NCI-H2227 (cell line): ENCODE data around the gene PTPN13.
"Not testable (repeated sequence)": the region's sequence is repeated elsewhere in the genome, so short reads cannot be mapped to it uniquely, and the experiment has no call there.

Experiments used
- DNase-seq: peaks from one replicate; lab custom pipeline; 2025; ENCODE audit not compliant: unreplicated experiment; lab: John Stamatoyannopoulos, UW

Gene PTPN13

DNA sequence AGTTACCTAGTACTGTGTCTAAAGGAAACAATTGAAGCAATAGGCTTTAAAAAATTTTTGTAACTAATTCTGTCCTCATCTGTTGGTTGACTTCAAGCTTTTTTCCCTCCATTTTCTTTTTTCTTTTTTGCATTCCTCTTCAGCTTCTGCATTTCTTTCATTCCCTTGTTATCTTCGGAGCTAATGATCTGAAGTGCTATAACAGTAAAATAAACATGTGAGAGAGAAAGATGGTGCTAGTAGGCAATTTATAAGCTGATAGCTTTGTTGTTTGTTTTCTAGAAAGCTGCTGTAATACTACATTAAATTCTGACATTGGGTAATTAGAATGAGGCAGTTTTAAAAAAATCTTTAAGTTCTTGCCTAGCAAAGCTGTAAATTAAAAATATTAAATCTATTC is 37.1 kb downstream of the PTPN13 start:
- no peak for DNase-seq

DNA sequence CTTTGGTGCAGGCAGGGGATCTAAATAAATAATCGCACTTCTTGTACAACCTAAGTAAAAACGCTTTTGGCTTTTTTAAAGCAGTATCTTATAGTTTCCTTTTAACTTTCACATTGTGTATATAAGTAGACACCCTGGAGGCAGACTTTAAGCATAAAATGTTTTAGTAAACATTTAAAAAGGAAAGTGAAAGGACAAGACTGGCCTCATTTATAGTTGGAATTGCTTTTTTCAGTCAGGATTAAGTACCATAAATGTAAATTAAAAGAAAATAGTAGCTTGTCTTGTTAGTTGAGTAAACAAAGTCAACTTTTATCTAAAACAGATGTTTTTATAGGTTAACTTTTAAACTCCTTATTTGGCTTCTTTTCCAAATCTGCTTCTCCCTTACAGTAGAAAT is 39.7 kb downstream of the PTPN13 start:
- DNase-seq: no peak

DNA sequence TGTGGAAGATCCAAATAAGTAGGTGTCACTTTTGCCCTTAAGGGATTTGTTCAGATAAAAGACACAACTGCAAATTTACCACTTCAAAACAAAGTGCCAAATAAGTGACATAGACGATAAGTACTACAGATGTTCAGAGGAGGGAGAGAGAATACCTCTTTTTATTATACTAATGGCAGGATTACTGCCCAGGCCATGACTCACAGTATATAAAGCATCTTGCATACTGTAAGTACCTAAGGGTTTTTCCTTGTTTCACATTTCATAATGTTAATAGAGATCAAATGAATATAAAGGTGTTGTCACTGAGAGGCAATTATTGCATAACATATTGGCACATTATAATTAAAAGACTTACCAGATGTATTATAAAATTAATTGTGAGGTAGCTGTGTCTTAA is 46.4 kb downstream of the PTPN13 start:
- no peak for DNase-seq

DNA sequence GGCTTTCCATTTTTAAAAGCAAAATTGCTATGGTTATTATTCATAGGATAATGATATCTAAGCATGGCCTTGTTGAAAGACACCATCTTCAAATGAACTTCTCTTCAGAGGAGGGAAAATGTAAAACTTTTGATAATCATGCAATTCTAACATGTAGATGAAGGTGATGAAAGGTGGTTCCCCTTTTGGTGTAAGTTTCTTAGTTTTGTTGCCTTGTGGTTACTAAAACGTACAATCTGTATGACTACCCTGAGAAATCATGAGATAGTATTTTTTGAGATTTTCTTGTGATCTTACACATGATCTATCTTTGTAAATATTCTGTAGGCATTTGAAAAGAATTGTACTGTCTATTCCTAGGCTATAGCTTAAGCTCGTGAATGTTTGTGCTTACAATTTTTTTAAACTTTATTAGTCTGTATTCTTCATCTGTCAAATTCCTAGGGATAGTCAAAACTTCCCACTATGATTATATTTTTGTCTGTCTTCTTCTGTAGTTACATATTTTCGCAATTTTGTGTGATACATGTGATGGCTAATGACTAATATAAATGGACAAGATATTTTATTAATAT is 47.5 kb downstream of the PTPN13 start:
- no peak for DNase-seq

DNA sequence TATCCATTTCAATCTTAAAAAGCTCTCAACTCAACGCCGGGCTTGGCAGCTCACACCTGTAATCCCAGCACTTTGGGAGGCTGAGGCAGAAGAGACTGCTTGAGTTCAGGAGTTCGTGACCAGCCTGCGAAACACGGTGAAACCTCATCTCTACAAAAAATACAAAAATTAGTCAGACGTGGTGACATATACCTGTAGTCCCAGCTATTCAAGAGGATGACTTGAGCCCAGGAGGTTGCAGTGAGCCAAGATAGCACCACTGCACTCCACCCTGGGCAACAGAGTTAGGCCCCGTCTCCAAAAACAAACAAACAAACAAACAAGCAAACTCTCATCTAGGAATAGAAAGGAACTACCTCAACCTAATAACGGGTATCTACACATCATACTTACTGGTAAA is 50.8 kb downstream of the PTPN13 start:
- no peak for DNase-seq

DNA sequence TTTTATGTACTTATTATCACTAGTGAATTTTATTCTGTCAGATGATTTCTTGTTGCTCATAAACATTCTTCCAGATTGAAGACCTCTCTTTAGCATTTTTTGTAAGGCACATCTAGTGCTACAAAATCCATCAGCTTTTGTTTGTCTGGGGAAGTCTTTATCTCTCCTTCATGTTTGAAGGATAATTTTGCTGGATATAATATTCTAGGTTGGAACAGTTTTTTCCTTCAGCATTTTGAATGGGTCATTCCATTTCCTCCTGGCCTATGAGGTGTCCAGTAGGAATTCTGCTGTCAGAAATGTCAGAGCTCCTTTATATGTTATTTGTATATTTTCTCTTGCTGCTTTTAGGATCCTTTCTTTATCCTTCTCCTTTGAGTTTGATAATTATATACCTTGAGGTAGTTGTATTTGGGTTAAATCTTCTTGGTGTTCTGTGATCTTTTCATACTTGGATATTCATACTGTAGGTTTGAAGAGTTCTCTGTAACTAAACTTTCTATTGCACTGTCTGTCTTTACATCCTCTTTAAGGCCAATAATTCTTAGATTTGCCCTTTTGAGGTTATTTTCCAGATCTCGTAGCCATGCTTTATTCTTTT is 58.3 kb downstream of the PTPN13 start:
- no peak for DNase-seq

DNA sequence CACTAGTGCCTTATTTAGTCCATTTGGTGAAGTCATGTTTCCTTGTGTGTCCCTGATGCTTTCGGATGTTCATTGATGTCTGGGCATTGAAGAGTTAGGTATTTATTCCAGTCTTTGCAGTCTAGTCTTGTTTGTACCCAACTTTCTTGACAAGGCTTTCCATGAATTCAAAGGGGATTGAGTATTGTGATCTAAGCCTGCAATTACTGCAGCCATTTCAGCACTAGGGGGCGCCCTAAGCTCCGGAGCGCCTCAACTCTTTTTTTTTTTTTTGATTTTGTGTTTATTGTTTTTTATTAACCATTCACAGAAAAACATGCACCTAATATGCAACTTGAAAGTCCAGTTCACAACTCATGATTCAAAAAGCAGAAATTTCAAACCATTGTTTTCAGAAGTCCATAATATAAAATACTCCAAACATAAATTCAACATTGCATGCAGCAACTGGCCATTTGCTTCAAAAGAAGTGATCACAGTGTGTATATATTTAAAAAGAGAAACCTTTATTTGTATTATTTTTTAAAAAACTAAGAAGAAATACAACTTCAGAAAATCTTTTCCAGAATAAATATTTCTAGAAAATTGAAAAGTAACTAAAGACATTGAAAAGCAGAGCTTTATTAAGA is 59.2 kb downstream of the PTPN13 start:
- DNase-seq: no peak

DNA sequence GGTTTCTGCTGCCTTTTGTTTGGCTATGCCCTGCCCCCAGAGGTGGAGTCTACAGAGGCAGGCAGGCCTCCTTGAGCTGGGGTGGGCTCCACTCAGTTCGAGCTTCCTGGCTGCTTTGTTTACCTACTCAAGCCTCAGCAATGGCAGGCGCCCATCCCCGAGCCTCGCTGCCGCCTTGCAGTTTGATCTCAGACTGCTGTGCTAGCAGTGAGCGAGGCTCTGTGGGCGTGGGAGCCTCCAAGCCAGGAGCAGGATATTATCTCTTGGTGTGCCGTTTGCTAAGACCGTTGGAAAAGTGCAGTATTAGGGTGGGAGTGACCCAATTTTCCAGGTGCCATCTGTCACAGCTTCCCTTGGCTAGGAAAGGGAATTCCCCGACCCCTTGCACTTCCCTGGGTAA is 62.7 kb downstream of the PTPN13 start:
- not testable (repeated sequence) for DNase-seq

DNA sequence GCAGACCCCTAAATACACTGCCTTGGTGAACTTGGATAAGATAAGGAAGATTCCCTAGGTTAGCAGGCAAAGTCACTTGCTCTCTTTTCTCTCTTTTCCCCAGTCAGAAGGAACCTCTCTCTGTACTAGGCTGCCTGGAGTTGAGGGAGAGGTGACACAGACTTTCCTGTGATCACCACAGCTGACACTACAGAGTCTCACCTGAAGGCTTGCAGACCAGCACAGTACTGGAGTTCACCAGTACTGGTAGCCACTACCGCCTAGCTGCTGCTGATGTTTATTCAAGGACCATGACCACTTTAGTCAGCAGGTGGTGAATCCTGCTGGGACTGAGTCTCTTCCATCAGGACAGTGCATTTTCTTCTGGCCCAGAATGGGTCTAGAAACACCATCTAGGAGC is 63.3 kb downstream of the PTPN13 start:
- no peak for DNase-seq

DNA sequence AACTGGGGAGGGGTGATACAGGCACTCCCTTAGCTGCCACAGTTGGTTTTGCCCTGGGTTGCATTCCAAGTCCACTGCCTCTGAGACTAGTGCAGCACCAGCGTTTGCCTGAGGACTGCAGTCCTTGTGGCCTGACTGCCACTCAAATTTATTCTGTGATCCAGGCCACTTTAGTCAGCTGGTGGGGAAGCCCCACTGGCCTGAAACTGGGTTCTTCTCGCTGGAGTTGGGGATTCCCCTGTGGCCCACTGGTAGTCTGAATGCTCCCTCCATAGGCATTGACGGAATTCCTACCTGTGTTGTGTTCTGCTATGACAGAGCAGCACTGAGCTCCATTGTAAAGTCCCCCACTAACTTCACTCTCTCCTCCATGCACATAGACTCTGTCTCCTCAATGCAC is 63.8 kb downstream of the PTPN13 start:
- no peak for DNase-seq

DNA sequence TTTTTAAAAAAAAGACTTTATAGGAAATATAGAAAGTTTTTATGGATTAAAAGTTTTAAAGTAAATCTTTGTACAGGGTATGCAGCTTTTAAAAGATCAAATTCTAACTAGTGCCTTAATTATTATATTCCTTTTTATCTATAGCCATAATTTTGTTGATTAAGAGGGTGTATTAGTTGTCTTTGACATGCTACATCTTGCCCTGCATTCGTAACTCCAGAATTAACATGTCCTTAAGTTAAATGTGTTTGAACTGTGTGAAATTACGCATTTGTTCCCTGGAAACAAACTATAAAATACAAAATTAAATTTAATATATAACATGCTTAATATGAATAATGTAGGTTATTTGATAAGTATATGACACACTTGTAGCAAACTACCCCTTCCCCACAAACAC is 66.3 kb downstream of the PTPN13 start:
- DNase-seq: no peak

DNA sequence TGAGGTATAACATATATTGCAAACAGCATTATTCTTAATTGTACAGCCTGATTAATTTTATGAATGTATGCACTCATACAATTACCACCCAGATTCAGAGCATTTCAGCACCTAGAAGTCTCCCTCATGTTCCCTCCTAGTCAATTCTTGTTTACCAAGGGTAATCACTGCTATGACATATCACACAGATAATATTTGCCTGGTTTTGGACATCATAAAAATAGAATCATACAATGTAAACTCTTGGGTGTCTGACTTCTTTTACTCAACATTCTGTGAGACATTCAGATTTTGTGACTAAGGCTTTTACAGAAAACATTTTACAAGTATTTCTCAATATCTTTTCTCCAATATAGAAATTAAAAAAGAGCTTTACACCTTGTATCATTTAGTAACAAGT is 66.9 kb downstream of the PTPN13 start:
- DNase-seq: no peak

DNA sequence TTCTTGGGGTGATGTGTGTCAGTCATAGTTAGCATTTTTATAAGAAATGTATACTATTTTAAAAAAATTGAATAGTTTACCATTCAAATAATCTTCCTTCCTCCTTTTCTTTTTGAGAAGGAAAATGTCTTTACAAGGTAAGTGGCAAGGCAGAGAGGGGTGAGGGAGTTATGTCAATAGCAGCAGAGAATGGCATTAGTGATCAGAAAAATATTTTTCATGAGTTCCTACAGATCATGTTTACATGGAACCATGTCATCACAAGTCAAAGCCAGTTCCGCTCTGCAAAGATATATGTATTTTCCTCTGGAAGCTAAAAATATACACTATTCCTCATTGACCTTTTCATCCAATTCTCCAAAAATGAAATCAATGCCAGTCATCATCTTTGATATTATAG is 67.3 kb downstream of the PTPN13 start:
- DNase-seq: no peak

DNA sequence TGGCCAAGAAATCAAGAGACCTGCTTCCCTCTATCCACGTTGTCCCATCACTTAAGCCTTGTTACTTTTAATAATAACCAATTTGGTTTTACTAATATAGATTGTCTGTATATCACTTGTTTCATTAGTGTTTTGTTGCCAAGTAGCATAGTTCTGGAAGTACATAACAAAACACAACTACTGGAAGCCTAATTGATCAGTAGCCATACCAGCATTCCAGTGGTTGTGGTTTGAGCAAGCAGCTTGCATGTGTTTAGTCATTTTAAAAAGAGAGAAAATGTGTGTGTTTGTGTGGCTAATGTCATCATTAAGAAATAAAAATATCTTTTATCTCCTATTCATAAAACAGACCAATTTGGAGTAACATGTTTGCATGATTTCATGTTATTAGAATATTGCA is 70.8 kb downstream of the PTPN13 start:
- no peak for DNase-seq

DNA sequence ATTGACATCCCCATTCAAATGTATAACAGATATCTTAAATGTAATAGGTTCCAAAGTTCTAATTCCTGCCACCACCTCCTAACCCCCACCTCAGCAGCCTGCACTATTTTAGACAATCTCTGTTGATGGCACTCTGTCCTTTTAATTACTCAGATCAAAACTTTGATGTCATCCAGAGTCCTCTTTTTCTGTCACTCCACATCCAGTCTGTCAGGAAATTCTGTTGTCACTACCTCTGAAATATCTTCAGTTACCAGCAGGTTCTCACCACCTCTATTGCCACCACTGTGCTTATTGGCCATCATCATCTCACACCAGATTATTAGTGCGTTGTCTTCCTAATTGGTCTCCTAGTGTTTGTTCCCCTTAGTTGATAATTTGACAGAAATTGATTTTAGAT is 76.2 kb downstream of the PTPN13 start:
- no peak for DNase-seq

DNA sequence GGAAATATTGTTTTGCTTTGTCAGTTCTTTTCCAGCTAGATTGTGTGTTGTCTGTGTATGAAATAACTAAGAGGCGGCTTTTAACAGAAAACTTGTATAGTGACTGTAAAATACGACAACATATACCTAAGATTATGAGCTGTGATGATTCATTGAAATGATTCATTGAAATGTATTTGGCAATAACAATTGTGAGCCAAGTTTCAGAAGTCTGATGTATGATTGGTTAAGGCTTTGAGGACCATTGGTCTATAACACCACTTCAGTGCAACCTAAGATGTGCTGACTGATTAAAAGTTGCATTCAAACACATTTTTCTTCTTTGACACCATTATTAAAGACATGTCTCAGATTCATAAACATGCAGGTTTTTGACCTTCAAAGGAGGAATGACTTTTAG is 76.6 kb downstream of the PTPN13 start:
- no peak for DNase-seq

DNA sequence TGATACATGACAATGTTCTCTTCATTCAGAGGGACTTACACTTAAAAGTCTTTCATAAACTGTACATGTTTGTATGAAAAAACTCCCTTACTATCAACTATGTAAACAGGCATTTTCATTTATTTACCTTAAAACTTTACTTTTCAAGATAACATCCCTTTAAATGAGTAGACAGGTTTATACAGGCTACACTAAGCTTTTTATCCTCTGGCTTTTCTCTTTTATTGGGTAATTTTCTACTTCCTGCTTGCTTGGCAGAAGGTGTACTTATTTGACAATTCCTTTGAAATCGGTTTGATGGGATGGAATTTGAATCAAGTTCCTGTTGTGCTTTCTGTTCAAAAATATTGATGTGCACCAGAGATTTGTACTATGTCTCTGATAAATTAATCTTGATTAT is 81.4 kb downstream of the PTPN13 start:
- DNase-seq: no peak

DNA sequence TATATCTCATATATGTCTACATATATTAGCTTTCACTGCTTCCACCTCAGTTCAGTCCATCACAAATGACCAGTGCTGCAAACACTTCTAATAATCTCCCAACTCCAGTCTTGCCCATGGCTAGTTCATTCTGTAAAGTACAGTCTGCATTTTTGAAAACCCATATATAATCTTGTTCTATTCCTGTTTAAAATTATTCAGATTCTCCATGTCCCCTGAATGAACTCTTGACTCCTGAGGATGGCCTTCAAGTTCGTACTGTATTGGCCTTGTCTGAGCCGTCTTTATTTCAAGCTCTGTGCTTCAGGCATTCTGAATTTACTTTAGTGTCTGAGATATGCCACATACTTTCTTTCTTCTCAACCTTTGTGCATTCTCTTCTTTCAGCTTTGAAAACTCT is 84.7 kb downstream of the PTPN13 start:
- DNase-seq: no peak

DNA sequence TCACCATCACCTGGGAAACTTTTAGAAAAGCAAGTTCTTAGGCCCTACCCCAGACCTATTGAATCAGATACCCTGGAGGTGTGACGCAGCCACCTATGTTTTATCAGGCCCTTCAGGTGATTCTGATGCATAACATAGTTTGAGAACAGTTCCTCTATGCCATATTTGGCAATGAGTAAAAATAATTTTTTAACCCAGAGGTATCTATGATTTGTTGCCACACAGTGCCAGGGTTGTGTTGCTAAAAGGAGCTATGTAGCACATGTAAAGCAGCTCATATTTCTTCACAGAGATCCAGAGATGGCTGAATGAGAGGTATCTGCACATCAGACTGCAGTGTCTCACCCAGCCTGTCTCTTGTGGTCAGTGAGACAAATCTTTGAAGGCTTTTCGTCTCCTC is 85.3 kb downstream of the PTPN13 start:
- no peak for DNase-seq

DNA sequence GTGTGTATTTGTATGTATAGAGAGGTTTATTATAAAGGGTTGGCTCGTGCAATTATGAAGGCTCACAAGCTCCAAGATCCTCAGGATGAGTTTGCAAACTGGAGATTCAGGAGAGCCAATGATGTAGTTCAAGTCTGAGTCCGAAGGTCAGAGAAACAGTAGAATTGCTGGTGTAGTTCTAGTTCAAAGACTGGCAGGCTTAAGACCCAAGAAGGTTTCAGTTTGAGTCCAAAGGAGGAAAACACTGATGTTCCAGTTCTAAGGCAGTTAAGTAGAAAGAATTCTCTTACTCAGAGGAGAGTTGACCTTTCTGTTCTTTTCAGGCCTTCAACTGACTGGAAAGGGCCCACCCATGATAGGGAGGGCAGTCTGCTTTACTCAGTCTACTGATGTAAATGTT is 89.1 kb downstream of the PTPN13 start:
- no peak for DNase-seq

DNA sequence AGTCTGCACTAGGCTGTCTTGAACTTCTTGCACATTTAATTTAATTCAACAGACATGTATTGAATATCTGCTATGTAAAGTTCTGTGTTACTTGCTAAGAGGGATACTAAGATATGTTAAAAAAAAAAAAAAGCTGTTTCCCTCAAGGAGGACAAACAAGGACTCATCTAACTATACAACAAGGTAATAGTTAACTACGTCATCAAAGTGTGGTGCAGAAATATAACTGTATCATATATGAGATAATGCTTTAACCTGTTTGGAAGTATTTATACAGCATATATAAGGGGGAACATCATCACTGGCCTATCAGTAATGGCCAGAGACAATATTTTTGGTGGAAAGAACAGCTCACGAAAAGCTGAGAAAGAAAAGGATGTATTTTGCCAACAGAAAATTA is 89.9 kb downstream of the PTPN13 start:
- no peak for DNase-seq

DNA sequence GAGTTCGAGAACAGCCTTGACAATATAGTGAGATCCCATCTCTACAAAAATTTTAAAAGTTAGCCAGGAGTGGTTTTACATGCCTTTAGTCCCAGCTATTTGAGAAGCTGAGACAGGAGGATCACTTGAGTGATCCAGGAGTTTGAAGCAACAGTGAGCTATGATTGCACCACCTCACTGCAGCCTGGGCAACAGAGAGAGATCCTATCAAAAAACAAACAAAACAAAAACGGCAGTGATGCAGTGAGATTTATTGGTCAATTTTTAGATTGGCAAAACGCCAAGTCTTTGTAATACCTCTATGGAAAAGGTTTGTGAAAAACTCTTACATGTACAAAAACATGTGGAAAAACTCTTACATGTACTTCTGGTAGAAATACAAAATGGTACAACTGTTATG is 91.3 kb downstream of the PTPN13 start:
- DNase-seq: no peak

DNA sequence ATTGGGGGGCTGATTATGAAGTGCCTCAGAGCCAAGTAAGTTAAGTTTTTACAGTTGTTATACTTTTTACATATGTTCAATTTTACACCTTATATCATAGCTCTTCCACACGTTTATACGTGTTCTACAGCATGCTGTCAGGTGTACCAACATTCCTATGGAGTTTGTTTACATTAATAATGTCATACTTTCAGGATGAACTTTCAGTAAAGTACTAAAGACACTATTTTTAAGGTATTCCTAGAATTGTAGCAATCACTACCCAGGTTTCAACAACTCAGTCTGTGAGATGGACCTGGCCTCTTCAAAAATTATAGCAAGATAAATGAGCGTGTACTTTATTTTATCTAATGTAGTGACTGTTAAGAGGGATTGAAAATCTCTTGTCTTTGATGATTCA is 92.6 kb downstream of the PTPN13 start:
- no peak for DNase-seq
